ENCODE results near the gene MYOF. TPM values are rescaled to one million over a fixed set of nuclear protein-coding genes. Genes with fewer than 3 reads are reported as not detected.
"Not testable (repeated sequence)": the region's sequence is repeated elsewhere in the genome, so short reads cannot be mapped to it uniquely, and the experiment has no call there.

Gene MYOF
- total RNA-seq, 1 donor from 2014 or later: 25.4 TPM

GRCh38 chr10:93368210-93368609 lies 113.9 kb downstream of the MYOF start:
- intact Hi-C loops (cut with micrococcal nuclease): no loop called here
- no peak for DNase-seq
- Mint-ChIP-seq H3K4me1 (peaks cover 8% of the 10 kb centered on the region), H3K36me3 (ENCODE audit: low read depth) (peaks cover 3% of the 10 kb centered on the region), H3K4me3 (no peak overlapping the region), H3K27me3 (no peaks in the 10 kb centered on the region), H3K9me3 (no peaks in the 10 kb centered on the region), H3K27ac (no peak overlapping the region)

- peaks cover 8% of the 10 kb centered on the region for H3K4me1 Mint-ChIP-seq
- DNase-seq: no peak
- intact Hi-C loops (cut with micrococcal nuclease): no loop called here
- H3K27ac Mint-ChIP-seq: no peak overlapping the region
- no peak overlapping the region for H3K4me3 Mint-ChIP-seq
- no peaks in the 10 kb centered on the region for H3K9me3 Mint-ChIP-seq
- H3K36me3 Mint-ChIP-seq (ENCODE audit: low read depth): peaks cover 3% of the 10 kb centered on the region
- no peaks in the 10 kb centered on the region for H3K27me3 Mint-ChIP-seq
Measured at GRCh38 chr10:93367664-93368063, 114.5 kb downstream of the MYOF start.

- Mint-ChIP-seq H3K36me3 (ENCODE audit: low read depth) (peaks cover 3% of the 10 kb centered on the region), H3K27me3 (no peaks in the 10 kb centered on the region), H3K4me1 (peaks cover 8% of the 10 kb centered on the region), H3K9me3 (no peaks in the 10 kb centered on the region), H3K4me3 (peak overlapping the region; percentile 2), H3K27ac (no peak overlapping the region)
- no peak for DNase-seq
- intact Hi-C loops (cut with micrococcal nuclease): no loop called here
Measured at GRCh38 chr10:93364966-93365365, 117.2 kb downstream of the MYOF start.

- no peaks in the 10 kb centered on the region for H3K9me3 Mint-ChIP-seq
- intact Hi-C loops (cut with micrococcal nuclease): no loop called here
- H3K27ac Mint-ChIP-seq: no peak overlapping the region
- H3K36me3 Mint-ChIP-seq (ENCODE audit: low read depth): peaks cover 3% of the 10 kb centered on the region
- peaks cover 8% of the 10 kb centered on the region for H3K4me1 Mint-ChIP-seq
- DNase-seq: no peak
- no peak overlapping the region for H3K4me3 Mint-ChIP-seq
- no peaks in the 10 kb centered on the region for H3K27me3 Mint-ChIP-seq
Measured at GRCh38 chr10:93363891-93364648, 118.1 kb downstream of the MYOF start.

- not testable (repeated sequence) for H3K36me3 Mint-ChIP-seq (ENCODE audit: low read depth); H3K4me1 Mint-ChIP-seq; H3K27ac Mint-ChIP-seq; H3K4me3 Mint-ChIP-seq; H3K27me3 Mint-ChIP-seq; DNase-seq; H3K9me3 Mint-ChIP-seq
- intact Hi-C loops (cut with micrococcal nuclease): loop anchor here (10.0 kb wide), 1 partner anchor 474 kb away; no protein-coding TSS in a partner anchor
Measured at GRCh38 chr10:93358398-93358797, 123.7 kb downstream of the MYOF start.

- Mint-ChIP-seq H3K9me3 (no peaks in the 10 kb centered on the region), H3K27me3 (no peaks in the 10 kb centered on the region), H3K4me3 (no peak overlapping the region), H3K4me1 (peaks cover 7% of the 10 kb centered on the region), H3K27ac (no peak overlapping the region), H3K36me3 (ENCODE audit: low read depth) (peaks cover 4% of the 10 kb centered on the region)
- intact Hi-C loops (cut with micrococcal nuclease): loop anchor here (10.0 kb wide), 1 partner anchor 473 kb away; no protein-coding TSS in a partner anchor
- DNase-seq: peak; percentile 69
Measured at GRCh38 chr10:93357680-93358079, 124.5 kb downstream of the MYOF start.

- DNase-seq: no peak
- no peaks in the 10 kb centered on the region for H3K27me3 Mint-ChIP-seq
- no peaks in the 10 kb centered on the region for H3K9me3 Mint-ChIP-seq
- no peak overlapping the region for H3K27ac Mint-ChIP-seq
- H3K4me3 Mint-ChIP-seq: no peak overlapping the region
- peaks cover 7% of the 10 kb centered on the region for H3K4me1 Mint-ChIP-seq
- H3K36me3 Mint-ChIP-seq (ENCODE audit: low read depth): peaks cover 4% of the 10 kb centered on the region
- intact Hi-C loops (cut with micrococcal nuclease): loop anchor here (10.0 kb wide), 1 partner anchor 472 kb away; no protein-coding TSS in a partner anchor
Measured at GRCh38 chr10:93356516-93356915, 125.6 kb downstream of the MYOF start.

GRCh38 chr10:93352638-93353383 lies 129.3 kb downstream of the MYOF start:
- Mint-ChIP-seq H3K27me3 (no peaks in the 10 kb centered on the region), H3K36me3 (ENCODE audit: low read depth) (peaks cover 1% of the 10 kb centered on the region), H3K4me3 (no peak overlapping the region), H3K9me3 (no peaks in the 10 kb centered on the region), H3K27ac (no peak overlapping the region), H3K4me1 (peaks cover 3% of the 10 kb centered on the region)
- intact Hi-C loops (cut with micrococcal nuclease): loop anchor here (2.0 to 10.0 kb wide), 3 partner anchors 236 to 468 kb away; no protein-coding TSS in a partner anchor
- peak; percentile 63 for DNase-seq

- no peaks in the 10 kb centered on the region for H3K9me3 Mint-ChIP-seq
- DNase-seq: no peak
- intact Hi-C loops (cut with micrococcal nuclease): no loop called here
- H3K4me1 Mint-ChIP-seq: peaks cover 6% of the 10 kb centered on the region
- H3K27me3 Mint-ChIP-seq: no peaks in the 10 kb centered on the region
- no peaks in the 10 kb centered on the region for H3K36me3 Mint-ChIP-seq (ENCODE audit: low read depth)
- no peak overlapping the region for H3K27ac Mint-ChIP-seq
- H3K4me3 Mint-ChIP-seq: no peak overlapping the region
Measured at GRCh38 chr10:93346694-93347093, 135.4 kb downstream of the MYOF start.

GRCh38 chr10:93346108-93346507 lies 136.0 kb downstream of the MYOF start:
- H3K27ac Mint-ChIP-seq: no peak overlapping the region
- H3K27me3 Mint-ChIP-seq: no peaks in the 10 kb centered on the region
- H3K4me1 Mint-ChIP-seq: peaks cover 6% of the 10 kb centered on the region
- no peak for DNase-seq
- no peaks in the 10 kb centered on the region for H3K9me3 Mint-ChIP-seq
- no peaks in the 10 kb centered on the region for H3K36me3 Mint-ChIP-seq (ENCODE audit: low read depth)
- H3K4me3 Mint-ChIP-seq: no peak overlapping the region
- intact Hi-C loops (cut with micrococcal nuclease): no loop called here

- Mint-ChIP-seq H3K27me3 (no peaks in the 10 kb centered on the region), H3K4me1 (peaks cover 6% of the 10 kb centered on the region), H3K36me3 (ENCODE audit: low read depth) (no peaks in the 10 kb centered on the region), H3K27ac (no peak overlapping the region), H3K4me3 (no peak overlapping the region), H3K9me3 (no peaks in the 10 kb centered on the region)
- intact Hi-C loops (cut with micrococcal nuclease): no loop called here
- no peak for DNase-seq
Measured at GRCh38 chr10:93344691-93345090, 137.4 kb downstream of the MYOF start.

- H3K36me3 Mint-ChIP-seq (ENCODE audit: low read depth): no peaks in the 10 kb centered on the region
- intact Hi-C loops (cut with micrococcal nuclease): no loop called here
- no peak for DNase-seq
- no peak overlapping the region for H3K4me3 Mint-ChIP-seq
- H3K27me3 Mint-ChIP-seq: no peaks in the 10 kb centered on the region
- H3K9me3 Mint-ChIP-seq: no peaks in the 10 kb centered on the region
- no peak overlapping the region for H3K27ac Mint-ChIP-seq
- H3K4me1 Mint-ChIP-seq: peaks cover 6% of the 10 kb centered on the region
Measured at GRCh38 chr10:93342921-93343320, 139.2 kb downstream of the MYOF start.

- no peaks in the 10 kb centered on the region for H3K27me3 Mint-ChIP-seq
- no peaks in the 10 kb centered on the region for H3K36me3 Mint-ChIP-seq (ENCODE audit: low read depth)
- intact Hi-C loops (cut with micrococcal nuclease): no loop called here
Measured at GRCh38 chr10:93342366-93342765, 139.8 kb downstream of the MYOF start.

GRCh38 chr10:93337309-93337721 lies 144.8 kb downstream of the MYOF start:
- no peaks in the 10 kb centered on the region for H3K36me3 Mint-ChIP-seq (ENCODE audit: low read depth)
- no peaks in the 10 kb centered on the region for H3K27me3 Mint-ChIP-seq
- H3K4me1 Mint-ChIP-seq: no peaks in the 10 kb centered on the region
- H3K4me3 Mint-ChIP-seq: no peak overlapping the region
- no peaks in the 10 kb centered on the region for H3K9me3 Mint-ChIP-seq
- no peak for DNase-seq
- H3K27ac Mint-ChIP-seq: no peak overlapping the region
- intact Hi-C loops (cut with micrococcal nuclease): no loop called here

More at GRCh38 chr10:93342366-93342765, 139.8 kb downstream of the MYOF start:
- Mint-ChIP-seq H3K27ac (no peak overlapping the region), H3K4me3 (no peak overlapping the region), H3K4me1 (peaks cover 6% of the 10 kb centered on the region), H3K9me3 (no peaks in the 10 kb centered on the region)
- no peak for DNase-seq
